Measurements from ENCODE around the gene MAFG.

DNA sequence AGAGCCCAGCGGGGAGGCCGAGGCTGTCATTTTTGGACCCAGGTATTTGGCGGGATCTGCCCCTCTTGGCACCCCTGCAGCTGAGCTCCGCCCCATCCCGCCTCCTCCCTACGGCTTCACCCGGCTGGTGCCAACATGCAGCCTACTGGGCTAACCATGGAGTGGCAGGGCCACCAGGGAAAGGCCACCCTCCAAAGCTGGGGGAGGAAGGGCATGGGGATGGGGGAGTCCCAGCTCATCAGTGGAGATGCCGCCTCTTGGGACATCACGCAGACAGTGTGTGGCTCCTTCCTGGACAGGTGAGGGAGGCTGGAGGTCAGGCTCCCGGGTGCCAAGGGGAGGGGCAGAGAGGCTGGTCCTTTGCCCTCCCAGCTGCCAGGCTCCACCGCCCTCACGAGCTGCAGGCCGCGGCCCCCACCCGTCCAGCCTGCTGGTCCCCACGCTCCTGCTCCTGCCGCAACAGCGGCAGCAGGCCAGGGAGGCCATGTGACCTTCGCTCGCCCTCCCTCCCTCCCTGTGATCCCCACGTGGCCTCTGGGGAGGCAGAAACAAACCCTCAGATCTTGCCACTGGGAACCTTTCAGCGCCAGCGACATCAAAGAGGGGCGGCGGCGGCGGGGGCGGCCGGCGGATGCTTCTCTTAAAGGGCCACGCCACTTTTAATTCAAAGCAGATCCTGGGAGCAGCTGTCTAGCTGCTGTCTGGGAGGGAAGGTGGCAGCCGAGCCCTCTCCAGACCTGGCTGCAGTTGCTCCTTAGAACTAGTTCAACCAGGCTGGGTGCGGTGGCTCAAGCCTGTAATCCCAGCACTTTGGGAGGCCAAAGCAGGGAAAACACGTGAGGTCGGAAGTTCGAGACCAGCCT, 40.2 kb upstream of the MAFG start:
- TF ChIP-seq POLR2A (IDR thresholded peaks at IDR 0.05; ENCODE audit: low read length) (no peak), GATA1 (IDR thresholded peaks at IDR 0.05; ENCODE audit: low read depth, low read length) (no peak)

Measured in erythroblast (primary cell).